ENCODE data around the gene KLF6. TPM values are rescaled to one million over a fixed set of nuclear protein-coding genes. Genes with fewer than 3 reads are reported as not detected.

The KLF6 gene
- total RNA-seq, 1 donor from 2014 or later, result 247 TPM

- no peak for ATAC-seq
- no peak for TF ChIP-seq CTCF (IDR thresholded peaks at IDR 0.05)
- intact Hi-C loops (cut with DNase I), result no loop called here
- no peaks in the 10 kb centered on the region for H3K27me3 ChIP-seq
- peaks cover 59% of the 10 kb centered on the region for H3K4me1 ChIP-seq
- H3K4me3 ChIP-seq, result peak overlapping the region; percentile 89
- DNase-seq, result no peak
- no peaks in the 10 kb centered on the region for H3K9me3 ChIP-seq
- H3K36me3 ChIP-seq, result peaks cover 73% of the 10 kb centered on the region
- H3K27ac ChIP-seq, result peak overlapping the region; percentile 100
Observed at GRCh38 chr10:3778692-3779157, 6.3 kb downstream of the KLF6 start.

DNA sequence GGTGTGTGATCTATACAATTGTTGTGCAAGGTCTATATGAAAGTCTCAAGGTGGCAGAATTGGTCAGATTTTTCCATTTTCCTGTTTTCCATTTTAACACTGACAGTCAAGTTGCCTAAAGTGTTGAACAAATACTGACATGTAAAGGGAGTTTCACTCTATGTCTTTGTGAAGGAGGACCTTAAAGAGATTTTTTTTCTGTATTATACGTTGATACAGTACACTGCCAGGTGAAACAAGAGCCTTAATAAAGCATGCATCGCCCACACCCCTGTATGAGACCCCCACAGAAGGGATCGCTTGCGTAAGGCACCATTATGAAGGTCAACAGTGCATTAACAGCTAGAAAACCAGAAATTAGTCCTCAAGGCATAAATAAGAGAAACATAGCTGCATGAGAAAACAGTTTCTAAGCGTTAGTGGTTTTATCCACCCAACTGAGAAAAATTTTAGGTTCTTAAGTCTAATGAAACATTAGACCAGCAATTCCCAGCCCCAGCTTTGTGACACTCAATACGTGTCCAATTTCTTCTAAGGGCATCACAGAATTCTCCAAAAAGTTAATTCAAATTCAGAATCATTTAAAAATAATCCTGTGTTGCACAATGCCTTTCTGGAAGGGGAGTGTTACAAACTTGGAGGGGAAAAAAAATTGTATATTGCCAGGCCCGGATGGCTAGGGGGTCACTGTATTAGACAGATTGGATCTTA lies 6.9 kb downstream of the KLF6 start:
- intact Hi-C loops (cut with DNase I), result no loop called here
- H3K4me3 ChIP-seq, result peak overlapping the region; percentile 89
- peaks cover 59% of the 10 kb centered on the region for H3K4me1 ChIP-seq
- H3K36me3 ChIP-seq, result peaks cover 73% of the 10 kb centered on the region
- DNase-seq, result no peak
- no peaks in the 10 kb centered on the region for H3K9me3 ChIP-seq
- no peaks in the 10 kb centered on the region for H3K27me3 ChIP-seq
- TF ChIP-seq CTCF (IDR thresholded peaks at IDR 0.05), result no peak
- no peak for ATAC-seq
- H3K27ac ChIP-seq, result peak overlapping the region; percentile 100

DNA sequence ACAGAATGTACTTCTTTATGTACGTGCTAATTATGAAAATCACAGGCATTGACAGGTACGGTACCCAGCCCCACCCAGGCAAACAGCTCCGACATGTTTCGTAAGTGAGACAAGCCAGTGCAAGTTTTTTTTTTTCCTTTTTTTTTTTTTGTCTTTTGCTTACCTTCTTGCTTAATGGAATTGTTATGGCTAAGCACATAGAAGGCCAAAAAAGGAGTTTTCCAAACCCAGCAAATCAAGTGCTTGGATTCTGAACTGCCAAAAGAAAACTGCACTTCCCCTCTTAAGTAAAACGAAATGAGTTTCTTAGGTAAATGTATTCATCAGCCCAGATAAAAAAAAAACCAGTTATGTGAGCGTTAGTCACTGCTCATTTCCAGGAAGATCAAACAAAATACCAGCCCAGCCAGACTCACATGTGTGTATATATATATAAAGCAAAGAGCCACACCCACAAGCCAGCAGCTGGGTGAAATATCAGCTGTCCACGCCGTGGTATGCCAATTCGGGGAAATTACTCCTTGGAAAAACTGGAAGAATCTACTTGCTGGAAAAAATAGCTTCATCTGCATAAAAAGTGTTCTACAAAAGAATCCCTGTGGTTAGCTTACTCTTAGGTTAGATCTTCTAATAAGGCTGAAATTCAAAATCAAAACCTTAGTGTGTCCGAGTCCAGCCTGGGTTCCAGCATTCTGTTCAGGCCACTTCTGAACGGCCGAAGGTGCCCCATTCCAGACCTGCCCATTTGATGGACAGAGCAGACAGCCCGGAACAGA lies 8.0 kb downstream of the KLF6 start:
- H3K36me3 ChIP-seq, result peaks cover 66% of the 10 kb centered on the region
- DNase-seq, result no peak
- H3K27ac ChIP-seq, result peak overlapping the region; percentile 100
- ATAC-seq, result peak; percentile 35
- no peak for TF ChIP-seq CTCF (IDR thresholded peaks at IDR 0.05)
- intact Hi-C loops (cut with DNase I), result no loop called here
- H3K4me3 ChIP-seq, result peak overlapping the region; percentile 21
- H3K4me1 ChIP-seq, result peaks cover 59% of the 10 kb centered on the region
- H3K9me3 ChIP-seq, result no peaks in the 10 kb centered on the region
- no peaks in the 10 kb centered on the region for H3K27me3 ChIP-seq

DNA sequence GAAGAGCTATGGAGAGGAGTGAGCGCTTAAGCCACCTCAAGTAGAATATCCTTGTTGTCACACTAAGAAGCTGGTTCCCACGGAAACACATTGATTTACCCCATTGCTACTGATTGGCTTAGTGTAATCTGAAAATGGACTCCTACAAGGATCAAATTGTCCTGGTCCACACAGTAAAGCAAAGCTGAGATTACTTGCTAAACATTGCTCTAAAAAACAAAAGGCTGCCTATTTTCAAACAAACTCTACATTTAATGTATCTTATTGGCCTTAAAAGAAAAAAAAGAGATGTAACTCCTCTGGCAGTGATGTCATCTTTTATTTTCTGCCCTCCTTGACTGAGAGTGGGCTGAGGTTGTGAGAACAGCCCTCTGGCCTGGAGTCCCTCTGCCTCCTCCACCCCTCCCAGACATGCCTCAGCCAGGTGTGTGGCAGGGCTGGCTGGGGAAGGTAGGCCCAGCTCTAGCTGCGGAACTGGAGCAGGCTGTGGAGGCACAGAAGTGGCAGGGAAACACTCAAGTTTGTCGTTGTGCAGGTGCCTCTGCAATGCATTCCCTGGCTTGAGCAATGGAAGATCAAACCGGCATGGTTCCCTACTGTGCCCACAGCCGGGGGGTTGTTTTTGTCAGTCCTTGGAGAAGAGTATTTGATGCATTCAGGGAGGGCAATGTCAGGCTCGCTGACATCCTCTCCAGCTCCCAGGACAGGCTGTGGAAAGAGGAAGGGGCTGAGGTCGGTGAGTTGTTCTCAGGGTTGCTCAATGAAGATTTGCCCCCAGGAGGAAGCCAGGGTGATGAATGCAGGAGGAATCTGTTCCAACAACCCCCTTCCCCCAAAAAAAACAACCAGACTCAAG lies 9.1 kb downstream of the KLF6 start:
- no peak overlapping the region for H3K4me3 ChIP-seq
- H3K9me3 ChIP-seq, result no peaks in the 10 kb centered on the region
- no peaks in the 10 kb centered on the region for H3K27me3 ChIP-seq
- peaks cover 55% of the 10 kb centered on the region for H3K36me3 ChIP-seq
- peaks cover 53% of the 10 kb centered on the region for H3K4me1 ChIP-seq
- intact Hi-C loops (cut with DNase I), result no loop called here
- TF ChIP-seq CTCF (IDR thresholded peaks at IDR 0.05), result no peak
- ATAC-seq (peak; percentile 52), DNase-seq (no peak)
- H3K27ac ChIP-seq, result peak overlapping the region; percentile 100

GRCh38 chr10:3774814-3775695 lies 10.0 kb downstream of the KLF6 start:
- no peak for TF ChIP-seq CTCF (IDR thresholded peaks at IDR 0.05)
- ATAC-seq, result peak; percentile 61
- intact Hi-C loops (cut with DNase I), result no loop called here
- H3K27ac ChIP-seq, result peak overlapping the region; percentile 100
- peaks cover 44% of the 10 kb centered on the region for H3K4me1 ChIP-seq
- peaks cover 47% of the 10 kb centered on the region for H3K36me3 ChIP-seq
- no peaks in the 10 kb centered on the region for H3K27me3 ChIP-seq
- no peaks in the 10 kb centered on the region for H3K9me3 ChIP-seq
- no peak overlapping the region for H3K4me3 ChIP-seq
- DNase-seq, result no peak
